H9 (cell line): ENCODE measurements around the gene GOLGA6A. TPM values are rescaled to one million over a fixed set of nuclear protein-coding genes. Genes with fewer than 3 reads are reported as not detected.
"Not testable (repeated sequence)": the region's sequence is repeated elsewhere in the genome, so short reads cannot be mapped to it uniquely, and the experiment has no call there.

Source experiments
- DNase-seq: peaks from one replicate; pipeline ENCODE4 v3.0.0-alpha.2; 2017
- H2AFZ ChIP-seq: one replicate; pipeline ENCODE4 v1.6.1; 2013; ENCODE audit warnings: mild to moderate bottlenecking, low read length, control low read depth, moderate library complexity
- H2AK5ac ChIP-seq: 2 replicates; pipeline ENCODE4 v1.6.1; 2013; ENCODE audit warnings: low read length, control low read depth, mixed read lengths; ENCODE audit not compliant: insufficient read length
- H2BK120ac ChIP-seq: one replicate; pipeline ENCODE4 v1.6.1; 2013; ENCODE audit warnings: low read depth, mild to moderate bottlenecking, low read length, control low read depth, inconsistent platforms; ENCODE audit not compliant: poor library complexity, severe bottlenecking
- H2BK12ac ChIP-seq: 2 replicates; pipeline ENCODE4 v1.6.1; 2013; ENCODE audit warnings: low read length, control low read depth, mixed read lengths, low read depth; ENCODE audit not compliant: insufficient read length
- H2BK15ac ChIP-seq: 2 replicates; pipeline ENCODE4 v1.6.1; 2013; ENCODE audit warnings: low read depth, low read length, control low read depth
- H2BK20ac ChIP-seq: one replicate; pipeline ENCODE4 v1.6.1; 2013; ENCODE audit warnings: low read depth, mild to moderate bottlenecking, low read length, control low read depth, inconsistent platforms; ENCODE audit not compliant: poor library complexity, severe bottlenecking
- H2BK5ac ChIP-seq: 2 replicates; pipeline ENCODE4 v1.6.1; 2013; ENCODE audit warnings: low read length, control low read depth, mixed read lengths; ENCODE audit not compliant: insufficient read length
- H3K14ac ChIP-seq: 2 replicates; pipeline ENCODE4 v1.6.1; 2013; ENCODE audit warnings: low read length, control low read depth; ENCODE audit not compliant: insufficient read depth
- H3K18ac ChIP-seq: 2 replicates; pipeline ENCODE4 v1.6.1; 2013; ENCODE audit warnings: low read depth, mild to moderate bottlenecking, mixed read lengths, low read length, control low read depth; ENCODE audit not compliant: insufficient read length
- H3K23ac ChIP-seq: 2 replicates; pipeline ENCODE4 v1.6.1; 2013; ENCODE audit warnings: low read length, control low read depth, mixed read lengths, low read depth; ENCODE audit not compliant: insufficient read length
- H3K23me2 ChIP-seq: 2 replicates; pipeline ENCODE4 v1.6.1; 2013; ENCODE audit warnings: low read depth, mild to moderate bottlenecking, mixed read lengths, low read length, control low read depth; ENCODE audit not compliant: insufficient read length, poor library complexity, severe bottlenecking
- H3K27ac ChIP-seq: 2 replicates; pipeline ENCODE4 v1.5.1; 2013; ENCODE audit warnings: low read length, control low read depth, mixed read lengths, low read depth; ENCODE audit not compliant: insufficient read length
- H3K27me3 ChIP-seq: 2 replicates; pipeline ENCODE4 v1.6.1; 2013; ENCODE audit warnings: low read length, control low read depth, inconsistent platforms; ENCODE audit not compliant: insufficient read depth
- H3K4ac ChIP-seq: 2 replicates; pipeline ENCODE4 v1.6.1; 2013; ENCODE audit warnings: low read depth, mild to moderate bottlenecking, control low read depth, inconsistent platforms, low read length, moderate library complexity
- H3K4me1 ChIP-seq: 2 replicates; pipeline ENCODE4 v1.6.1; 2013; ENCODE audit warnings: low read length, control low read depth, inconsistent platforms; ENCODE audit not compliant: insufficient read depth
- H3K4me2 ChIP-seq: 2 replicates; pipeline ENCODE4 v1.6.1; 2013; ENCODE audit warnings: low read length, control low read depth, mixed read lengths; ENCODE audit not compliant: insufficient read length, insufficient read depth
- H3K56ac ChIP-seq: 2 replicates; pipeline ENCODE4 v1.6.1; 2013; ENCODE audit warnings: low read depth, mild to moderate bottlenecking, mixed read lengths, low read length, control low read depth; ENCODE audit not compliant: insufficient read length
- H3K79me1 ChIP-seq: 2 replicates; pipeline ENCODE4 v1.6.1; 2013; ENCODE audit warnings: low read depth, mild to moderate bottlenecking, moderate library complexity, low read length, control low read depth, inconsistent platforms; ENCODE audit not compliant: insufficient read depth, poor library complexity, severe bottlenecking
- H3K79me2 ChIP-seq: 2 replicates; pipeline ENCODE4 v1.6.1; 2013; ENCODE audit warnings: low read length, control low read depth, inconsistent platforms; ENCODE audit not compliant: insufficient read depth
- H3K9ac ChIP-seq: 2 replicates; pipeline ENCODE4 v1.6.1; 2013; ENCODE audit warnings: low read length, control low read depth, mixed read lengths; ENCODE audit not compliant: insufficient read length; ENCODE audit errors: extremely low read depth
- H3K9me3 ChIP-seq: one replicate; pipeline ENCODE4 v1.6.1; 2013; ENCODE audit warnings: low read depth, low read length, inconsistent platforms; ENCODE audit not compliant: control insufficient read depth
- H3T11ph ChIP-seq: one replicate; pipeline ENCODE4 v1.6.1; 2013; ENCODE audit warnings: mild to moderate bottlenecking, low read length, control low read depth, inconsistent platforms
- H4K20me1 ChIP-seq: one replicate; pipeline ENCODE4 v1.6.1; 2013; ENCODE audit not compliant: control insufficient read depth, insufficient read length, insufficient read depth
- H4K5ac ChIP-seq: 2 replicates; pipeline ENCODE4 v1.6.1; 2013; ENCODE audit warnings: low read depth, mild to moderate bottlenecking, mixed read lengths, low read length, control low read depth; ENCODE audit not compliant: insufficient read length
- H4K8ac ChIP-seq: replicated peaks from 2 replicates; pipeline ENCODE4 v1.6.1; 2013; ENCODE audit warnings: low read length, control low read depth, mixed read lengths, low read depth; ENCODE audit not compliant: insufficient read length
- H4K91ac ChIP-seq: 2 replicates; pipeline ENCODE4 v1.6.1; 2013; ENCODE audit warnings: low read depth, mild to moderate bottlenecking, moderate library complexity, mixed read lengths, low read length, control low read depth; ENCODE audit not compliant: insufficient read length
- H3K27ac Mint-ChIP-seq, 3 experiments: 2 replicates in 2 of 3; 3 replicates in 1 of 3; pipeline ENCODE4 v1.8.0; 2020 to 2021; ENCODE audit warnings: mixed read lengths in 3 of 3, mild to moderate bottlenecking in 1 of 3, moderate library complexity in 1 of 3
- H3K27me3 Mint-ChIP-seq: 2 replicates; pipeline ENCODE4 v1.8.0; 2021; ENCODE audit warnings: low read depth, mild to moderate bottlenecking, moderate library complexity, mixed read lengths
- H3K36me3 Mint-ChIP-seq, 3 experiments: 2 replicates in 2 of 3; 3 replicates in 1 of 3; pipeline ENCODE4 v1.8.0; 2020 to 2021; ENCODE audit warnings: low read depth in 3 of 3, mixed read lengths in 3 of 3; ENCODE audit not compliant: insufficient read depth in 1 of 3
- H3K4me1 Mint-ChIP-seq, 2 experiments: 2 replicates each; pipeline ENCODE4 v1.8.0; 2020; ENCODE audit warnings: mixed read lengths in 2 of 2
- H3K4me3 Mint-ChIP-seq, 2 experiments: 2 replicates in 1 of 2; 3 replicates in 1 of 2; pipeline ENCODE4 v1.8.0; 2020 to 2021; ENCODE audit warnings: mild to moderate bottlenecking in 2 of 2, mixed read lengths in 2 of 2, moderate library complexity in 1 of 2
- H3K9me3 Mint-ChIP-seq, 2 experiments: 2 replicates in 1 of 2; 3 replicates in 1 of 2; pipeline ENCODE4 v1.8.0; 2020; ENCODE audit warnings: mild to moderate bottlenecking in 2 of 2, mixed read lengths in 2 of 2, moderate library complexity in 1 of 2
- CTCF ChIP-seq: fragments of 200-600 bp; sonication (generic); conservative IDR thresholded peaks from 3 replicates; pipeline ENCODE4 v1.8.0; 2021; ENCODE audit warnings: antibody characterized with exemption, mild to moderate bottlenecking
- WGBS: extraction: QIAGEN DNeasy Blood & Tissue Kit; methylation state at CpG from one replicate; pipeline ENCODE4 v1.1.7; 2013; ENCODE audit warnings: missing lambda C conversion rate, low lambda C conversion rate, mixed read lengths; ENCODE audit not compliant: insufficient read length; ENCODE audit errors: extremely low coverage; 5-methylcytosine and 5-hydroxymethylcytosine counted together
- total RNA-seq: library from RNA; stranded (reverse); gene quantifications from 2 replicates; pipeline ENCODE4 v1.2.1, GENCODE V29; 2021

Gene GOLGA6A
- total RNA-seq, 1 experiment from 2014 or later: 0.72 TPM

- no peak overlapping the region for H3K23ac ChIP-seq
- Mint-ChIP-seq H3K27me3 (peaks cover 5% of the 10 kb centered on the region), H3K4me3 (no peak overlapping the region), H3K9me3 (peaks cover 5 to 6% of the 10 kb centered on the region in 2 experiments; a peak in 4 of 5 replicates), H3K4me1 (no peaks in the 10 kb centered on the region), H3K36me3 (peaks cover 0 to 5% (median 0%) of the 10 kb centered on the region in 3 experiments; a peak in 1 of 7 replicates), H3K27ac (no peak overlapping the region)
- no peak overlapping the region for H2BK12ac ChIP-seq
- H3K79me1 ChIP-seq: no peaks in the 10 kb centered on the region
- no CpG with 5 or more reads among the region's 5 CpGs for WGBS
- TF ChIP-seq CTCF: no peak
- no peak overlapping the region for H4K5ac ChIP-seq
- no peak overlapping the region for H3K4ac ChIP-seq
- H2AFZ ChIP-seq: no peak overlapping the region
- no peak overlapping the region for H3K56ac ChIP-seq
- no peak overlapping the region for H4K8ac ChIP-seq
- no peak overlapping the region for H2BK120ac ChIP-seq
- H3K4me1 ChIP-seq: no peaks in the 10 kb centered on the region
- H3K4me2 ChIP-seq: no peak overlapping the region
- H3K18ac ChIP-seq: no peak overlapping the region
- H2AK5ac ChIP-seq: no peak overlapping the region
- H3K23me2 ChIP-seq: no peaks in the 10 kb centered on the region
- H2BK20ac ChIP-seq: no peak overlapping the region
- no peaks in the 10 kb centered on the region for H3K27me3 ChIP-seq
- no peak overlapping the region for H2BK15ac ChIP-seq
- H3K14ac ChIP-seq: no peak overlapping the region
- H3K9me3 ChIP-seq: no peaks in the 10 kb centered on the region
- no peaks in the 10 kb centered on the region for H3K79me2 ChIP-seq
- no peaks in the 10 kb centered on the region for H4K20me1 ChIP-seq
- no peak overlapping the region for H3T11ph ChIP-seq
- H4K91ac ChIP-seq: no peak overlapping the region
- DNase-seq: no peak
- no peak overlapping the region for H2BK5ac ChIP-seq
- H3K9ac ChIP-seq: no peak overlapping the region
- no peak overlapping the region for H3K27ac ChIP-seq
These were observed 25.8 kb upstream of the GOLGA6A start for GRCh38 chr15:74108111-74108510.

GRCh38 chr15:74099963-74100733 lies 17.8 kb upstream of the GOLGA6A start:
- peak overlapping the region; percentile 33 for H3K4me2 ChIP-seq
- not testable (repeated sequence) for H3K79me2 ChIP-seq, H3K36me3 Mint-ChIP-seq, H3T11ph ChIP-seq, H3K9ac ChIP-seq, H2BK120ac ChIP-seq, H2BK15ac ChIP-seq, H3K9me3 Mint-ChIP-seq, H2BK12ac ChIP-seq, H3K27me3 ChIP-seq, H3K79me1 ChIP-seq, H2BK5ac ChIP-seq, H3K56ac ChIP-seq, H4K5ac ChIP-seq, H2BK20ac ChIP-seq, H4K20me1 ChIP-seq, H3K23ac ChIP-seq, H2AK5ac ChIP-seq, H3K4me1 ChIP-seq, H4K8ac ChIP-seq, H3K27ac ChIP-seq, H3K9me3 ChIP-seq, H3K23me2 ChIP-seq, H4K91ac ChIP-seq, H3K4ac ChIP-seq, H3K4me1 Mint-ChIP-seq, H3K27me3 Mint-ChIP-seq, H2AFZ ChIP-seq
- peak overlapping the region; percentile 85 for H3K18ac ChIP-seq
- Mint-ChIP-seq H3K27ac (peak overlapping the region; percentile 85 to 99 (median 98); a peak in 5 of 7 replicates), H3K4me3 (peak overlapping the region; percentile 83 to 84)
- peak overlapping the region; percentile 71; the same call in 1 of the 2 replicates for H3K14ac ChIP-seq
- WGBS: no CpG with 5 or more reads among the region's 45 CpGs
- peak; percentile 94 for DNase-seq
